OCI-LY7 (cell line): ENCODE measurements around the gene MYLK4.

ENCODE experiments used
- EZH2phosphoT487 ChIP-seq: fragments of 200-600 bp; sonication (generic); IDR thresholded peaks from 2 replicates; pipeline ENCODE4 v1.6.1; 2018; ENCODE audit warnings: low read depth, borderline replicate concordance, mild to moderate bottlenecking, mixed run types, antibody characterized with exemption, low read length, moderate library complexity, mixed read lengths
- TF ChIP-seq, protein P1 (sequence below): fragments of 200-600 bp; sonication (generic); conservative IDR thresholded peaks from 2 replicates; pipeline ENCODE4 v1.5.1; 2014; ENCODE audit warnings: mild to moderate bottlenecking, antibody characterized with exemption, low read length, moderate library complexity, mixed read lengths

DNA sequence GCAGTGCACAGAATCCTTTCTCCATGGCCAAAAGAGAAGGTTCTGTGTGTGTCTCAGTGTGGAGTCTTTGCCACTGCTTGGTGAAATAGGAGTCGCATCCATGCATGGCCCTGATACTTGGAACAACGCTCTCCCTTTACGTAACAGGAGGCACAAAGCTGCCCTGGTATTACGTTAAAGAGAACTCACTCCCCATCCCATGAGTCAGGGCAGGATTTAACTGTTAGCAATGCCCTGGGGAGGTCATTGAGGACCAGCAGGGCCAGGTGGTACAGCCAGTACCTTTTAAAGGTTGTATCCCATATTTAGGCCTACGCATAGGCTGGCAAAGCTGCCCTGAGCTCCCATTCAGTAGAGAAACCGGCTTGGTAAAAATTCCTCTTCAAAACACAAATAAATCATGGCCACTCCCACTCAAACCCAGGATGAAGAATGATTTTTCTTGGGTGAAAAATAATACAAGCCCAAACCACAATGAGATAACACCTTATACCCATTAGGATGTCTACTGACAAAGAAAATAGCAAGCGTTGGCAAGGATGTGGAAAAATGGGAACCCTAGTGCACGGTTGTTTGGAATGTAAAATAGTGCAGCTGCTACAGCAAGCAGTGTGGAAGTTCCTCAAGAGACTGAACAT, 37.1 kb downstream of the MYLK4 start:
- TF ChIP-seq, protein P1, sequence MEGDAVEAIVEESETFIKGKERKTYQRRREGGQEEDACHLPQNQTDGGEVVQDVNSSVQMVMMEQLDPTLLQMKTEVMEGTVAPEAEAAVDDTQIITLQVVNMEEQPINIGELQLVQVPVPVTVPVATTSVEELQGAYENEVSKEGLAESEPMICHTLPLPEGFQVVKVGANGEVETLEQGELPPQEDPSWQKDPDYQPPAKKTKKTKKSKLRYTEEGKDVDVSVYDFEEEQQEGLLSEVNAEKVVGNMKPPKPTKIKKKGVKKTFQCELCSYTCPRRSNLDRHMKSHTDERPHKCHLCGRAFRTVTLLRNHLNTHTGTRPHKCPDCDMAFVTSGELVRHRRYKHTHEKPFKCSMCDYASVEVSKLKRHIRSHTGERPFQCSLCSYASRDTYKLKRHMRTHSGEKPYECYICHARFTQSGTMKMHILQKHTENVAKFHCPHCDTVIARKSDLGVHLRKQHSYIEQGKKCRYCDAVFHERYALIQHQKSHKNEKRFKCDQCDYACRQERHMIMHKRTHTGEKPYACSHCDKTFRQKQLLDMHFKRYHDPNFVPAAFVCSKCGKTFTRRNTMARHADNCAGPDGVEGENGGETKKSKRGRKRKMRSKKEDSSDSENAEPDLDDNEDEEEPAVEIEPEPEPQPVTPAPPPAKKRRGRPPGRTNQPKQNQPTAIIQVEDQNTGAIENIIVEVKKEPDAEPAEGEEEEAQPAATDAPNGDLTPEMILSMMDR = no peak
- TF ChIP-seq EZH2phosphoT487 = no peak
